Activated T-cell treated with anti-CD3 and anti-CD28 coated beads, Interleukin-2, amount 50 U/mL, for 24 hours (primary cell): Measurements from ENCODE around the gene CAPS2.

ENCODE experiments used
- DNase-seq: peaks from one replicate; pipeline ENCODE4 v3.0.0-alpha.2; 2020
- H3K27ac Mint-ChIP-seq: 2 replicates; pipeline ENCODE4 v1.8.0; 2020; ENCODE audit warnings: mild to moderate bottlenecking, mixed read lengths
- H3K27me3 Mint-ChIP-seq: 2 replicates; pipeline ENCODE4 v1.8.0; 2020; ENCODE audit warnings: mixed read lengths
- H3K36me3 Mint-ChIP-seq: 2 replicates; pipeline ENCODE4 v1.8.0; 2020; ENCODE audit warnings: low read depth, mixed read lengths
- H3K4me1 Mint-ChIP-seq: 2 replicates; pipeline ENCODE4 v1.8.0; 2020; ENCODE audit warnings: low read depth, mixed read lengths
- H3K4me3 Mint-ChIP-seq: 2 replicates; pipeline ENCODE4 v1.8.0; 2020; ENCODE audit warnings: mild to moderate bottlenecking, moderate library complexity, mixed read lengths
- H3K9me3 Mint-ChIP-seq: 2 replicates; pipeline ENCODE4 v1.8.0; 2020; ENCODE audit warnings: mixed read lengths

Gene CAPS2

DNA sequence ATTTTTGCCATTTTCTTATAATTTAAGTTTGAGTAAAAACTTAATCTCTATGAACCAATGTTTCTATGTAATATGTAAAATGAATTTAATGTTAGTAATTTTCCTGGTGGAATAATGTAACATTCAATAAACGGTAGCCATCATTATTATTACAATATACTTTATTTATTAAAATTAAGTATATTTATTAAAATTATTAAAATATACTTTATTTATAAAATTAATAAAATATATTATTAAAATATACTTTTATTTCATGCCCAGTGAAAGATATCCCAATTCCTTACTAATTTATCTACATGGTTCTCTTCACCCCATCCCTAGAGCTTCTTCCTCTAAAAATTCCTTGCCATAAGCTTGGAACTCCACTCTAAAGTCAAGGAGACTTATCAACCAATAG, 2.5 kb downstream of the CAPS2 start:
- Mint-ChIP-seq H3K27me3 (peaks cover 36% of the 10 kb centered on the region), H3K4me3 (no peak overlapping the region), H3K4me1 (peaks cover 10% of the 10 kb centered on the region), H3K27ac (no peak overlapping the region), H3K36me3 (no peaks in the 10 kb centered on the region), H3K9me3 (no peaks in the 10 kb centered on the region)
- DNase-seq = no peak

DNA sequence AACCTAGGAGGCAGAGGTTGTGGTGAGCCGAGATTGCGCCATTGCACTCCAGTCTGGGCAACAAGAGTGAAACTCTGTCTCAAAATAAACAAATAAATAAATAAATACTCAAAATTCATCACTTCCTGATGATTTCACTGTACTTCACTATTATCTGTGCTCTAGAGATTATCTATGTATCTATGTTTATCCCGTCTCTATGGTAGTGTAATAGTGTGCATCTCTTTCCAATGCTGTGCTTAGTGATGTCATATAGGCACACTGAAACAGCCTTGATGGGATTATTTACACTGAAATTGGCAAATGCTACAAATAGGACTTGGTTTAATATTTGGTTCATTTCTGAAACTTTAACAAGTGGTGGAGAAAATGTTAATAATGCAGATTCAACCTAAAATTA, 6.5 kb downstream of the CAPS2 start:
- no peaks in the 10 kb centered on the region for H3K4me1 Mint-ChIP-seq
- no peaks in the 10 kb centered on the region for H3K36me3 Mint-ChIP-seq
- H3K9me3 Mint-ChIP-seq = no peaks in the 10 kb centered on the region
- no peak overlapping the region for H3K27ac Mint-ChIP-seq
- DNase-seq = no peak
- H3K4me3 Mint-ChIP-seq = no peak overlapping the region
- H3K27me3 Mint-ChIP-seq = peaks cover 23% of the 10 kb centered on the region

DNA sequence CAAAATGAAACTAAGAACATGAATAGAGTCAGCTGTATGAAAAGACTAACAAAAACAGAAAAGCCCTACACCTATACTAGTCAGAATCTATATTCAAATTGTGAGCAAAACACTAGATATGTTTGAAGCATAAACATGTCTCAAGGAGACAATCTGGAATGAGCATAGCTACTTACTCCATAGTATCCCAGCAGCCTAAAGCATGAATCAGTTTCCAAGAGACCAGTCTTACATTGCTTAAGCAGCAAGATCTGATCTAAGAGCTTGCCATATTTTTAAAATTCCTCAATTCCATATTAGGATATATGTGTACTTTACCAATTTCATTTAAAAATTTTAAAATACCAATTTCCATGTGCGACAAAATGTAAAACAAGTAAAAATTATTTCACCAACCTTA, 7.7 kb downstream of the CAPS2 start:
- H3K9me3 Mint-ChIP-seq = no peaks in the 10 kb centered on the region
- DNase-seq = no peak
- H3K4me3 Mint-ChIP-seq = no peak overlapping the region
- no peak overlapping the region for H3K27ac Mint-ChIP-seq
- H3K4me1 Mint-ChIP-seq = no peaks in the 10 kb centered on the region
- peaks cover 19% of the 10 kb centered on the region for H3K27me3 Mint-ChIP-seq
- H3K36me3 Mint-ChIP-seq = no peaks in the 10 kb centered on the region

DNA sequence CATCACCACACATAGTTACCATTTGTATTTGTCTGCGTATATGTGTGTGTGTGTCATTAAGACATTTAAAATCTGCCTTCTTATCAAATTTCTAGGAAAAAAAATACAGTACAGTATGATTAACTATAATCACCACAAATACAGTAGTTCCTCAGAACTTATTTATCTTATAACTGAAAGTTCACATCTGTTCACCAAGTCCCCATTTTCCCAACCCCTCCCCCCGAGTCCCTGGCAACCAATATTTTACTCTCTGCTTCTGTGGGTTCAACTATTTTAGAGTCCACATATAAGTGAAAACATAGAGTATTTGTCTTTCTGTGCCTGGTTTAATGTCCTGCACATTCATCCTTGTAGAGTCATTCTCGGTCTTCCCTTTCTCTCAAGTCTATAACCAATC, 12.3 kb downstream of the CAPS2 start:
- Mint-ChIP-seq H3K4me3 (no peak overlapping the region), H3K9me3 (no peaks in the 10 kb centered on the region), H3K36me3 (no peaks in the 10 kb centered on the region), H3K27me3 (peaks cover 14% of the 10 kb centered on the region), H3K27ac (no peak overlapping the region), H3K4me1 (no peaks in the 10 kb centered on the region)
- no peak for DNase-seq

DNA sequence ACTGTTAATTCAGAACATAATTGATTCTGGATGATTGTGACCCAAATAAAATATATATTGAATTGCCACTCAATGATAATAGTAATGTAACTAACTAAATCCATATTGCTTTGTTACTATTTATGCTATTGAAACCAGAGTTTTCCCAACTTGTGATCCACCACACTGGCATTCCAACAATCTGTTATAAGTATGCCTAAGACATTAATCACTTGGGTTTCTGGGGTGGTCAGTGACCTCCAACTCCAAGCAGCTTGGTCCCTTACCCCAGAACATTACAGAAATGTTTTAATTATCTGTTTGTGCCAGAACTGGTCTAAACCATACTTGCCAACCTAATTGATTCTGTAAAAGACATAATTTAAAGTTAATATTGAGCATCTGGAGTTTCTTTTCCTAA, 14.6 kb downstream of the CAPS2 start:
- Mint-ChIP-seq H3K27me3 (peaks cover 11% of the 10 kb centered on the region), H3K36me3 (no peaks in the 10 kb centered on the region), H3K27ac (no peak overlapping the region), H3K4me3 (no peak overlapping the region), H3K4me1 (no peaks in the 10 kb centered on the region), H3K9me3 (no peaks in the 10 kb centered on the region)
- DNase-seq = no peak

DNA sequence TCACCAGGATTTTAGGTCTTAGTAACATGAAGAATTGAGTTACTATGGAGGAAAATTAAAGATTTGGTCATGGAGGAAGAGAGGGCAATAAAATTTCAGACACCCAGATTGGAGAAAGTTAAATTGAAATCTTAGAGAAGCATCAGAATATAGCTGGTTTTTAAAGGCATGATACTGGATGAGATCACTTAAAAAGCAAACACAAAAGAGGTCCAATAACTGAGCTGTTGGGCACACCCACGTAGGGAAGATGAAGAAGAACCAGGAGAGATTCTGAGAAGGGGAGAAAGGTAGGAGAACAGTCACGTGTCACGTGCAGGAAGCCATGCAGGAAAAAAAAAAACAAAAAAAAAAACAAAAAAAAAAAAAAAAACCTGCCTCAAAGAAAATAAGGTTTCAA, 18.8 kb downstream of the CAPS2 start:
- H3K4me3 Mint-ChIP-seq = no peak overlapping the region
- no peaks in the 10 kb centered on the region for H3K27me3 Mint-ChIP-seq
- no peaks in the 10 kb centered on the region for H3K9me3 Mint-ChIP-seq
- no peaks in the 10 kb centered on the region for H3K36me3 Mint-ChIP-seq
- H3K4me1 Mint-ChIP-seq = no peaks in the 10 kb centered on the region
- no peak for DNase-seq
- H3K27ac Mint-ChIP-seq = no peak overlapping the region

DNA sequence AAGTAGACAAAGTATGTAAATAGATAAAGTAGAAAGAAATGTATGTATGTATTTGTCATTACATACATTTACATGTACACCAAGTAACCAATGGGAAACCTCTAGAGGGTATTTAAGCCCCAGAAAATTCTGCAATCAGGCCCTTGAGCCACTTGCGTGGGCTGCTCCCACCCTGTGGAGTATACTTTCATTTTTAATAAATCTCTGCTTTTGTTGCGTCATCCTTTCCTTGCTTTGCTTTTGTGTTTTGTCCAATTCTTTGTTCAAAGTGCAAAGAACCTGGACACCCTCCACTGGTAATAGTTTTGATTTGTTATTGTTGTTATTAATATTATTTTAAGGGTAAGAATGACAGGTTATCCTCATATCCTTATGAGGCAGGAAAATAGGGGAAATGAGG, 21.8 kb downstream of the CAPS2 start:
- no peaks in the 10 kb centered on the region for H3K4me1 Mint-ChIP-seq
- no peak for DNase-seq
- no peak overlapping the region for H3K27ac Mint-ChIP-seq
- no peaks in the 10 kb centered on the region for H3K36me3 Mint-ChIP-seq
- H3K9me3 Mint-ChIP-seq = no peaks in the 10 kb centered on the region
- no peak overlapping the region for H3K4me3 Mint-ChIP-seq
- no peaks in the 10 kb centered on the region for H3K27me3 Mint-ChIP-seq

DNA sequence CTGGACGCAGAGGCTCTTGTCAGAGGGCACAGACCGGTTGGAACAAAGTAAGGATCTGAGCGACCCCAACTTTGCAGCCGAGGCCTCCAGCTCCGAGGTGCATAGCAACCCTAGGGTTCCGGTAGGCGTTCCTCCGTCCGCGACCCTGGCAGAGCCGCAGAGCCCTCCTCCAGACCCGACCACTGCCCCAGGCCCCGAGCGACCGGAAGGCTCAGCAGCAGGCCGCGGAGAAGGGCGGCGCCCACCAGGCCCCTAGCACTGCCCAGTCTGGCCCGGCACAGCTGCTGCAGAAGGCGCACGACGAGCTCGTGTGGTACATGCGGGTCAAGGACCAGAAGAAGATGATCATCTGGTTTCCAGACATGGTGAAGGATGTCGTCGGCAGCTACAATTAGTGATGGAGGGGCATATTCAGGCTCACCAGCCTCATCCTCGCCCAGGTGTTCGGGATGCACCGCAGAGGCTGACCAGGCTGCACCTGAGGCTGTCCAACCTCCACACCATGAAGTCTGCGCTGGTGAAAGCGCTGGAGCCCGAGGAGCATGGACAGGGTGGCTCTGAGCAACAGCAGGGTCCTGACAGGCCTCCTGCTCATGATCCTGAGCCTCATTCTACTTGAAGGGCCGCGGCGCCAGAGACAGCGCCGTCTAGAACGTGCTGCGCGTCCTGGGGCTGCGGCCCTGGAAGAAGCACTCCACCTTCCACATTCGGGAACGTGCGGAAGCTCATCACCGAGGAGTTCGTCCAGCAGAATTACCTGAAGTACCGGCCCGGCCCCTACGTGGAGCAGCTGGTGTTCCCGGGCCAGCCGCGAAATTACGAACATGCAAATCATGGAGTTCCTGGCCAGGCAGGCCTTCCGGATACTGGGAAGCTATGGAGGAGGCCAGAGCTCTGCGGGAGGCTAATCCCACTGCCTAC, 24.5 kb downstream of the CAPS2 start:
- no peak for DNase-seq
- Mint-ChIP-seq H3K27ac (no peak overlapping the region), H3K4me3 (no peak overlapping the region), H3K36me3 (no peaks in the 10 kb centered on the region), H3K9me3 (no peaks in the 10 kb centered on the region), H3K27me3 (no peaks in the 10 kb centered on the region), H3K4me1 (no peaks in the 10 kb centered on the region)

DNA sequence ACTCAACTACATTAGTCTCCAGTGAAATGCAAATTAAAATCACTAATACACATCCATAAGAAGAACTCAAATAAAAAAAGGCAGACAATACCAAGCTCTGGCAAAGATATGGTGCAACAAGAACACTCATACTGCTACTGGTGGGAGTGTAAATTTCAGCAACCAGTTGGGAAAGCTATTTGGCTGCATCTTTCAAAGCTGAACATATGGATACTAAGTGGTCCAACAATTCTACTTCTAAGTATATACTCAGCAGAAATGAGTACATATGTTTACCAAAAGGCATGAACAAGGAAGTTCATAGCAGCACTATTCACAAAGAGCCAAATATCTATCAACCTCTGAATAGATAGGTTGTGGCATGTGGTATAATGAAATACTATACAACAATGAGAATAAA, 27.3 kb downstream of the CAPS2 start:
- Mint-ChIP-seq H3K36me3 (no peaks in the 10 kb centered on the region), H3K9me3 (no peaks in the 10 kb centered on the region), H3K4me3 (no peak overlapping the region), H3K4me1 (no peaks in the 10 kb centered on the region), H3K27ac (no peak overlapping the region), H3K27me3 (no peaks in the 10 kb centered on the region)
- no peak for DNase-seq

DNA sequence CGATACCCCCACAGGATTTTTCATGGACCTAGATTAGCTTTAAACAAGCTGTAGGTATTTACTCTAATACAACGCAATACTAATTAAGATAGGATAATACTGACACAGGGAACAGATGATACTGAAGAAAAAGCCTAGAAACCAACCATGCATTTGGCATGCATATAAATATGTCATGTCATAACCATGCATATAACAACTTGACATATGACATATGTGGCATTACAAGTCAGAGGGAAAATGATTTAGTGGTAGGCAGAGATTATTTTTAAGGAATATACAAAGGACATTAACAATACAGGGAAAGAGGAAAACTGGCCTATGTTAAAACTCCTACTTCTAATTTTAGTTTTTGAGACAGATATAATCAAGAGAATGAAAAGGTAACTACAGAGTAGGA, 27.9 kb downstream of the CAPS2 start:
- Mint-ChIP-seq H3K4me3 (no peak overlapping the region), H3K4me1 (no peaks in the 10 kb centered on the region), H3K36me3 (no peaks in the 10 kb centered on the region), H3K27ac (no peak overlapping the region), H3K27me3 (no peaks in the 10 kb centered on the region), H3K9me3 (no peaks in the 10 kb centered on the region)
- no peak for DNase-seq

DNA sequence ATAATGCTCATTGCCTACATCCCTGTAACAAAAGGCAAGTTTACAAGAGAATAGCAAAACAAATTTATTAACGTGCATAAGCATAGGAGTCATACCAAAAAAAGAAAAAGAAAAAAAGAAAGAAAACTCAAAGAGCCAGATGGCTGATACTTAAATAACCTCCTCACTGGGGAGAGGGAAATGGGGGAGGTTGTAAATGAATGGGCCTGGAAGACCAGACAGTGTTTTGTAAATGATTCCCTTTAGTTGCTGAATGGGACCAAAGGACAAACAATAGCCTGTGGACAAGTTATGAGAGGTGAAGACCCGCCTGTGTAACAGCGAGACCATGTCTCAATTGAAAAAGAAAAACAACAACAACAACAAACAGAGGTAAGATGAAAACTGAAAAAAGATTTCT, 35.3 kb downstream of the CAPS2 start:
- Mint-ChIP-seq H3K27ac (no peak overlapping the region), H3K4me1 (no peaks in the 10 kb centered on the region), H3K36me3 (no peaks in the 10 kb centered on the region), H3K27me3 (no peaks in the 10 kb centered on the region), H3K9me3 (no peaks in the 10 kb centered on the region), H3K4me3 (no peak overlapping the region)
- DNase-seq = no peak

DNA sequence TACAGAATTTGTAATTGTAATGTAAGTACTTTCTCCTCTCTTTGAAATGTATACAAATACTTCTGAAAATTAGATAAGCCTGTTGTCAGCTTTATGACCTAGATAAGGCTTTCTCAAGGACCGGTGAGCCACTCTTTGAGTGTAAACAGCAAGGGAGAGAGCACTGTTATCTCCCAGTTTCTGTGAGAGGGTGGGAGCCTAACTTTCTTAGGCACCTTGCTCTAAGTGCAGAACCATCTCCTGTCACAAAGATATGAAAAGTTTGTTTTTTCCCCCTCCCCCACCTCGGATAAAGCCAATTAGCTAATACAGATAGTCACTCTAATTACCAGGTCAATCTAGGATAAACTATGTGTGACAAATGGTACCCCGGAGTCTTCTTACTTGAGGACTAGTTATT, 35.8 kb downstream of the CAPS2 start:
- Mint-ChIP-seq H3K36me3 (no peaks in the 10 kb centered on the region), H3K9me3 (no peaks in the 10 kb centered on the region), H3K27ac (no peak overlapping the region), H3K4me1 (no peaks in the 10 kb centered on the region), H3K4me3 (no peak overlapping the region), H3K27me3 (no peaks in the 10 kb centered on the region)
- DNase-seq = no peak

DNA sequence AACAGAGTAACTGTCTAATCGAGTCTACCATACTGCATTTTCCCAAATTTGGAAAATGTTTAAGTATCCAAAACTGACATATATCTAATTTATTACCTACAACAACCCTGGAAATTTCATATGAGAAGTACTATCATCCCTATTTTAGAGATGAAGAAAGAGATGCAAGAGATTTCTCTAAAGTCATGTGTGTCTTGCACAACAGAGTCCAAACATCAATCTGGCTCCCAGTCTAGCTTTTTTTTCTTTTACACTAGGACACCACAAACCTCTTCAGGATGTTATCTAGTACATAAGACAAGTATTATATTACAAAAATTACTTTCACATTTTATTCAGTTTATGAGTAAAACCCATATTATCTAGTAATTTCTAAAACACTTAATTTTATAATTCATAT, 39.1 kb downstream of the CAPS2 start:
- Mint-ChIP-seq H3K27me3 (no peaks in the 10 kb centered on the region), H3K9me3 (no peaks in the 10 kb centered on the region)

DNA sequence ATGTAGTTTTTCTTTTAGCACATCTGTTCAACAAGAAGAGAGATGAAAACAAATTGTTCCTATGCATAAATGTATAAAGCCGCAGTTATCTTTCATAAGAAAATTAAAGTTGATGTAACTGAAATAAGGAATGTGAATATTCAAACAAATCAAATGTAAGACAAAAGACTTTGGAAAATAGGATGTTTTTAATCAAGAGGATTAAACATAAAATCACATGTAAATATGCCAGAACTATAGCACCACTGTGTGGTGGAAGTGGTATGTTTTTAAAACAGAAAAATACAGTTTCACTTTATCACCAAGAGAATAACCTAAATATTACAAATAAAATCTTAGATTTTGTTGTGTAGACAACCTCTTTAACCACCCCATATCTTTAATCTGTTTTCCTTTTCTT, 40.4 kb downstream of the CAPS2 start:
- H3K27me3 Mint-ChIP-seq = no peaks in the 10 kb centered on the region
- H3K4me3 Mint-ChIP-seq = no peak overlapping the region
- H3K27ac Mint-ChIP-seq = no peak overlapping the region
- no peaks in the 10 kb centered on the region for H3K4me1 Mint-ChIP-seq
- H3K36me3 Mint-ChIP-seq = no peaks in the 10 kb centered on the region
- DNase-seq = no peak
- H3K9me3 Mint-ChIP-seq = no peaks in the 10 kb centered on the region

More for the DNA sequence above, 39.1 kb downstream of the CAPS2 start:
- H3K27ac Mint-ChIP-seq = no peak overlapping the region
- DNase-seq = no peak
- H3K4me3 Mint-ChIP-seq = no peak overlapping the region
- no peaks in the 10 kb centered on the region for H3K36me3 Mint-ChIP-seq
- no peaks in the 10 kb centered on the region for H3K4me1 Mint-ChIP-seq

DNA sequence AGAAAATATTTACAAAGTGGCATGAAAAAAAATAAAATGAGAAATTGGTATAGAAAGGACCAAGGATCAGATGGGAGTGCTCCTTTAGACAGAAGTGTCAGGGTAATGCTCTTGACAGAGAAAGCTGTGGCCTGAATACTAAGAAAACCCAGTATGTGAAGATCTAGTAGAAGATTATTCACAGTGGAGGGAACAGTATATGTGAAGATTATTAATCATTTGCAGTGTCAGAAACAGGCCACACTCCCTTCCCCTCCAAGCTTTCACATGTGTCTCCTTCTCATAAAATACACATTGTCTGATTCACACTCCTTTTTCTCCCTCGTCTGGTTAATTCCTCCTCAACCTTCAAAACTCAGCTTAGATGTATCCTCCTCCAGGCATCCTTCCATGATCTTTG, 41.3 kb downstream of the CAPS2 start:
- H3K36me3 Mint-ChIP-seq = no peaks in the 10 kb centered on the region
- H3K4me1 Mint-ChIP-seq = no peaks in the 10 kb centered on the region
- H3K27me3 Mint-ChIP-seq = no peaks in the 10 kb centered on the region
- H3K4me3 Mint-ChIP-seq = no peak overlapping the region
- no peaks in the 10 kb centered on the region for H3K9me3 Mint-ChIP-seq
- H3K27ac Mint-ChIP-seq = no peak overlapping the region
- DNase-seq = no peak

DNA sequence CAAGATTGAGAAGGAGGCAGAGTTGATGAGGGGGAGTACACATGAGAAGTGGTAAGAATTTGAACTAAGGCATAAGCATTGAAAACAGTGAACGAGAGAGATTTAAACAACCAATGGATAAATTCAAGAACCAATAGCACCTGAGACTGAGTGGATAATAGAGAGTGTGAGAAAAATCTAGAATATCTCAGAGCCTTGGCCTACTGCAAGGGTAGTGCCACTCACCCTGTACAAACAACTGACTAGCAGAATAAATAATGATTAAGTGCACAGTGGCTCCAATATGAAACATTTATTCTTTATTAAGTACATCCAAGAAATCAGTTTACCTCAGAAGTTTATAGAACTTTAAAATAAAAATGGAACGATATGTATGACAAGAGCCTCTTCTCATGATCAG, 54.4 kb downstream of the CAPS2 start:
- Mint-ChIP-seq H3K27ac (no peak overlapping the region), H3K4me1 (no peaks in the 10 kb centered on the region), H3K36me3 (no peaks in the 10 kb centered on the region), H3K27me3 (no peaks in the 10 kb centered on the region), H3K4me3 (no peak overlapping the region), H3K9me3 (no peaks in the 10 kb centered on the region)
- no peak for DNase-seq
